ENCODE results near the gene ZNF692. TPM values are rescaled to one million over a fixed set of nuclear protein-coding genes. Genes with fewer than 3 reads are reported as not detected.

The ZNF692 gene
- total and polyA plus RNA-seq, 2 of the 13 experiments (the other 11 are each of a cell fraction or from before 2014, with no cell fraction given): 27.3 to 45.8 TPM

- TF ChIP-seq ZBTB44 (CRISPR knock-in tag; IDR thresholded peaks at IDR 0.05) (no peak), UBTF (CRISPR knock-in tag; IDR thresholded peaks at IDR 0.05) (peak; percentile 88), ZSCAN5A (CRISPR knock-in tag; IDR thresholded peaks at IDR 0.05; ENCODE audit: borderline replicate concordance) (0 out of 2 replicates have a peak, but pooled peaks have one; percentile 27), ZNF124 (CRISPR knock-in tag; IDR thresholded peaks at IDR 0.05) (no peak; the same call in 1 of the 2 replicates), BHLHE40 (IDR thresholded peaks at IDR 0.05; ENCODE audit: low read length) (no peak), ARID5B (CRISPR knock-in tag; IDR thresholded peaks at IDR 0.05) (no peak), ZNF430 (CRISPR knock-in tag; IDR thresholded peaks at IDR 0.05) (no peak), HNF4G (IDR thresholded peaks at IDR 0.05; ENCODE audit: borderline replicate concordance, low read depth, low read length) (no peak), HNF4G (CRISPR knock-in tag; IDR thresholded peaks at IDR 0.05; ENCODE audit: borderline replicate concordance, low read depth) (peak; percentile 71; the same call in 1 of the 2 replicates), ZNF597 (CRISPR knock-in tag; IDR thresholded peaks at IDR 0.05) (0 out of 2 replicates have a peak, but pooled peaks have one; percentile 15), KDM3A (CRISPR knock-in tag; IDR thresholded peaks at IDR 0.05; ENCODE audit: low read depth) (peak; percentile 43; the same call in 1 of the 2 replicates), ETV5 (CRISPR knock-in tag; IDR thresholded peaks at IDR 0.05; ENCODE audit: borderline replicate concordance) (peak; percentile 12), NCOA5 (CRISPR knock-in tag; IDR thresholded peaks at IDR 0.05) (no peak), ZSCAN25 (CRISPR knock-in tag; IDR thresholded peaks at IDR 0.05) (peak; percentile 46; the same call in 1 of the 2 replicates), TBX3 (IDR thresholded peaks at IDR 0.05; ENCODE audit: borderline replicate concordance) (no peak), SRSF4 (IDR thresholded peaks at IDR 0.05; ENCODE audit: low read depth, low read length, poor library complexity, severe bottlenecking) (no peak), SP5 (CRISPR knock-in tag; IDR thresholded peaks at IDR 0.05; ENCODE audit: borderline replicate concordance, low read depth) (peak; percentile 18), HNRNPL (IDR thresholded peaks at IDR 0.05; ENCODE audit: low read depth, low read length) (peak; percentile 95)
These were observed 20.3 kb downstream of the ZNF692 start (continued) for GRCh38 chr1:248838357-248839167.

Measured in HepG2 (cell line).